Endodermal cell (in vitro differentiated cells): ENCODE data around the gene CAMKMT. TPM values are rescaled to one million over a fixed set of nuclear protein-coding genes. Genes with fewer than 3 reads are reported as not detected.

Source experiments
- DNase-seq: peaks from one replicate; pipeline ENCODE4 v3.0.0-alpha.2; 2017
- H3K27ac ChIP-seq: 2 replicates; pipeline ENCODE4 v1.5.1; 2013; ENCODE audit warnings: mild to moderate bottlenecking, low read depth, low read length, moderate library complexity
- H3K27me3 ChIP-seq: 2 replicates; pipeline ENCODE4 v1.6.1; 2013; ENCODE audit warnings: mild to moderate bottlenecking, low read length, moderate library complexity; ENCODE audit not compliant: insufficient read depth, control insufficient read depth, poor library complexity, severe bottlenecking
- H3K36me3 ChIP-seq: 2 replicates; pipeline ENCODE4 v1.7.0; 2013; ENCODE audit warnings: mild to moderate bottlenecking, low read length, moderate library complexity; ENCODE audit not compliant: control insufficient read depth, insufficient read depth
- H3K4me1 ChIP-seq: one replicate; pipeline ENCODE4 v1.7.0; 2013; ENCODE audit warnings: low read length; ENCODE audit not compliant: control insufficient read depth, insufficient read depth
- H3K4me3 ChIP-seq: 2 replicates; pipeline ENCODE4 v1.5.1; 2013; ENCODE audit warnings: mild to moderate bottlenecking, low read length, moderate library complexity
- H3K9ac ChIP-seq: 2 replicates; pipeline ENCODE4 v1.6.1; 2013; ENCODE audit warnings: mild to moderate bottlenecking, low read length, moderate library complexity; ENCODE audit not compliant: poor library complexity, severe bottlenecking; ENCODE audit errors: extremely low read depth
- H3K9me3 ChIP-seq: 2 replicates; pipeline ENCODE4 v1.6.1; 2013; ENCODE audit warnings: mild to moderate bottlenecking, low read length, moderate library complexity; ENCODE audit not compliant: control insufficient read depth
- H3K27ac Mint-ChIP-seq: 2 replicates; pipeline ENCODE4 v1.8.0; 2020; ENCODE audit warnings: mixed read lengths
- H3K27me3 Mint-ChIP-seq: 2 replicates; pipeline ENCODE4 v1.8.0; 2021; ENCODE audit warnings: mild to moderate bottlenecking, mixed read lengths; ENCODE audit not compliant: insufficient read depth
- H3K36me3 Mint-ChIP-seq: 2 replicates; pipeline ENCODE4 v1.8.0; 2020; ENCODE audit warnings: low read depth, mixed read lengths
- H3K4me1 Mint-ChIP-seq: 2 replicates; pipeline ENCODE4 v1.8.0; 2020; ENCODE audit warnings: mixed read lengths
- H3K4me3 Mint-ChIP-seq: 2 replicates; pipeline ENCODE4 v1.8.0; 2020; ENCODE audit warnings: mild to moderate bottlenecking, moderate library complexity, mixed read lengths
- H3K9me3 Mint-ChIP-seq: 2 replicates; pipeline ENCODE4 v1.8.0; 2020; ENCODE audit warnings: mild to moderate bottlenecking, mixed read lengths
- CTCF ChIP-seq: fragments of 200-600 bp; sonication (generic); conservative IDR thresholded peaks from 2 replicates; pipeline ENCODE4 v1.5.0; 2021; ENCODE audit warnings: antibody characterized with exemption, mild to moderate bottlenecking
- WGBS, 2 experiments: methylation state at CpG; one replicate each; pipeline versions ENCODE4 v1.1.5 to v1.1.7; 2013; ENCODE audit warnings: missing lambda C conversion rate in 2 of 2, mixed read lengths in 1 of 2; ENCODE audit not compliant: insufficient coverage in 1 of 2, insufficient read length in 1 of 2; 5-methylcytosine and 5-hydroxymethylcytosine counted together
- total RNA-seq, 2 donors: library from RNA; stranded (reverse); fragmentation: NEBNext Ultra II Directional in 1 of 2; extraction: Animal tissue kit (Norgen Biotek cat#: 25700) in 1 of 2; gene quantifications; 2 replicates in 1 of 2; 3 replicates in 1 of 2; pipeline ENCODE4 v1.2.1, GENCODE V29; 2021

Gene CAMKMT
- total RNA-seq, 2 donors from 2014 or later = 31.4 to 57.5 TPM

GRCh38 chr2:44450082-44450481, 88.3 kb downstream of the CAMKMT start:
- Mint-ChIP-seq H3K27ac (no peak overlapping the region), H3K27me3 (no peaks in the 10 kb centered on the region), H3K9me3 (peaks cover 7% of the 10 kb centered on the region), H3K4me3 (no peak overlapping the region), H3K4me1 (peaks cover 4% of the 10 kb centered on the region), H3K36me3 (peaks cover 11% of the 10 kb centered on the region)
- no peaks in the 10 kb centered on the region for H3K4me1 ChIP-seq
- no peak overlapping the region for H3K9ac ChIP-seq
- no peak overlapping the region for H3K27ac ChIP-seq
- no peak for TF ChIP-seq CTCF
- peaks cover 5% of the 10 kb centered on the region for H3K9me3 ChIP-seq
- H3K4me3 ChIP-seq = no peak overlapping the region
- H3K36me3 ChIP-seq = no peaks in the 10 kb centered on the region
- 75 to 89% methylated on average over 1 to 2 of the region's 3 CpGs for WGBS, 2 experiments
- H3K27me3 ChIP-seq = no peaks in the 10 kb centered on the region
- DNase-seq = no peak

- Mint-ChIP-seq H3K36me3 (peaks cover 4% of the 10 kb centered on the region), H3K27ac (no peak overlapping the region), H3K27me3 (no peaks in the 10 kb centered on the region), H3K9me3 (peaks cover 1% of the 10 kb centered on the region), H3K4me1 (peaks cover 4% of the 10 kb centered on the region), H3K4me3 (no peak overlapping the region)
- H3K27ac ChIP-seq = no peak overlapping the region
- H3K9me3 ChIP-seq = peaks cover 1% of the 10 kb centered on the region
- no peak for TF ChIP-seq CTCF
- H3K4me3 ChIP-seq = no peak overlapping the region
- DNase-seq = no peak
- H3K9ac ChIP-seq = no peak overlapping the region
- H3K4me1 ChIP-seq = no peaks in the 10 kb centered on the region
- H3K27me3 ChIP-seq = no peaks in the 10 kb centered on the region
- no peaks in the 10 kb centered on the region for H3K36me3 ChIP-seq
These were observed 89.1 kb downstream of the CAMKMT start for GRCh38 chr2:44450806-44451205.

- Mint-ChIP-seq H3K4me3 (no peak overlapping the region), H3K27ac (no peak overlapping the region), H3K4me1 (peaks cover 4% of the 10 kb centered on the region), H3K36me3 (no peaks in the 10 kb centered on the region), H3K9me3 (no peaks in the 10 kb centered on the region), H3K27me3 (no peaks in the 10 kb centered on the region)
- TF ChIP-seq CTCF = no peak
- 100% methylated on average over 1 of the region's 1 CpG; no CpG with 5 or more reads in 1 of the 2 experiments for WGBS, 2 experiments
- Histone ChIP-seq H3K4me1 (no peaks in the 10 kb centered on the region), H3K4me3 (no peak overlapping the region), H3K27ac (no peak overlapping the region), H3K9ac (no peak overlapping the region), H3K27me3 (no peaks in the 10 kb centered on the region), H3K36me3 (no peaks in the 10 kb centered on the region), H3K9me3 (no peaks in the 10 kb centered on the region)
- no peak for DNase-seq
These were observed 90.4 kb downstream of the CAMKMT start for GRCh38 chr2:44452069-44452583.
